Testis (tissue), 2 donors: Measurements from ENCODE around the gene EYS.

ENCODE experiments used
- CTCF ChIP-seq, 3 experiments: fragments of 450-650 bp in 2 of 3; fragments of 200-600 bp in 1 of 3; sonication (generic) in 1 of 3; IDR thresholded peaks; one replicate each; pipeline ENCODE4 v1.5.1; 2016 to 2019; ENCODE audit warnings: antibody characterized with exemption in 3 of 3, mild to moderate bottlenecking in 2 of 3, moderate library complexity in 1 of 3
- POLR2A ChIP-seq: fragments of 450-650 bp; IDR thresholded peaks from one replicate; pipeline ENCODE4 v1.6.1; 2017; ENCODE audit warnings: antibody characterized with exemption, mild to moderate bottlenecking, moderate library complexity

GRCh38 chr6:64672651-64673050, 1034.4 kb downstream of the EYS start:
- no peak for TF ChIP-seq CTCF (IDR thresholded peaks at IDR 0.05)
- TF ChIP-seq POLR2A: no peak
